CD4-positive, alpha-beta T cell treated with Interleukin-4 for 1 hour (primary cell): ENCODE data around the gene AGTR2.
"Not testable (repeated sequence)": the region's sequence is repeated elsewhere in the genome, so short reads cannot be mapped to it uniquely, and the experiment has no call there.

Experiments
- DNase-seq, 2 donors: peaks; one replicate each; pipeline ENCODE4 v3.0.0-alpha.2; 2020 to 2022

AGTR2 gene, protein sequence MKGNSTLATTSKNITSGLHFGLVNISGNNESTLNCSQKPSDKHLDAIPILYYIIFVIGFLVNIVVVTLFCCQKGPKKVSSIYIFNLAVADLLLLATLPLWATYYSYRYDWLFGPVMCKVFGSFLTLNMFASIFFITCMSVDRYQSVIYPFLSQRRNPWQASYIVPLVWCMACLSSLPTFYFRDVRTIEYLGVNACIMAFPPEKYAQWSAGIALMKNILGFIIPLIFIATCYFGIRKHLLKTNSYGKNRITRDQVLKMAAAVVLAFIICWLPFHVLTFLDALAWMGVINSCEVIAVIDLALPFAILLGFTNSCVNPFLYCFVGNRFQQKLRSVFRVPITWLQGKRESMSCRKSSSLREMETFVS

DNA sequence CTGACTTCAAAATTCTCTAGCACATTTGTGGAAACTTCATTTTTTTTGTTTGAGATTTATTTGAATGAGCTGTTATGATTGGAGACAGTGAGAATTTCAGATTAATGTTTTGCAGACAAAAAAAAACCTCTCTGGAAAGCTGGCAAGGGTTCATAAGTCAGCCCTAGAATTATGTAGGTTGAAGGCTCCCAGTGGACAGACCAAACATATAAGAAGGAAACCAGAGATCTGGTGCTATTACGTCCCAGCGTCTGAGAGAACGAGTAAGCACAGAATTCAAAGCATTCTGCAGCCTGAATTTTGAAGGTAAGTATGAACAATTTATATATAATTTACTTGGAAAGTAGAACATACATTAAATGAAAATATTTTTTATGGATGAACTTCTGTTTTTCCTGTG is at the start of gene AGTR2:
AGTR2 (plus strand) TSS at position 234 of the 400 bp plus-strand sequence. CDS start 1,537 bp downstream, outside the sequence.
- DNase-seq: no peak

DNA sequence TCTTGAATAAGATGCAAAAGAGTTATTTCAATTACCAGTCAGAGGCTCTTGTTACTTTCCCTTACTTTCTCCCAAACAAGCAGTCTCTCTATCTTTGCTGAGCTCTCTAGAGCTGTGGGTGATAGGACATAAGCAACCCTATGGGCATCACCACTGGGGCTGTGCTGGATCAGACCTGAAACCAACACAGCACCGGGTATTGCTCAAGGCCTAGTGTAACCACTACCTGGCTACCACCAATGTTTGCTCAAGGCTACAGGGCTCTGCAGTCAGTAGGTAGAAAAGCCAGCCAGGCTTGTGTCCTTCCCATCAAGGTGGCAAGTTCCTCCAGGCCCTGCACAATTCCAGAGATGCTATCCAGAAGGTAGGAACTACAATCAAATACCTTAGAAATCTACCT is 35.3 kb upstream of the AGTR2 start:
- DNase-seq: no peak

DNA sequence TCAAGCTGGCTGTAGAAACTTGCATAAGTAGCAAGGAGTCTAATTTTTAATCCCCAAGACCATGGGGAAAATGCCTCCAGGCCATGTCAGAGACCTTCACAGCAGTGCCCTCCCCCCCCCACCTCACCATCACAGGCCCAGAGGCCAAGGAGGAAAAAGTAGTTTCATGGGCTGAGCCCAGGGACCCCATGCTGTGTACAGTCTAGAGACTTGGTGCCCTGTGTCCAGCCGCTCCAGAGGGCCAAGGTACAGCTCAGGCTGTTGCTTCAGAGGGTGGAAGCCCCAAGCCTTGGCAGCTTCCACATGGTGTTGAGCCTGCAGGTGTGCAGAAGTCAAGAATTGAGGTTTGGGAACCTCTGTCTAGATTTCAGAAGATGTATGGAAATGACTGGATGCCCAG is 29.3 kb upstream of the AGTR2 start:
- not testable (repeated sequence) for DNase-seq

DNA sequence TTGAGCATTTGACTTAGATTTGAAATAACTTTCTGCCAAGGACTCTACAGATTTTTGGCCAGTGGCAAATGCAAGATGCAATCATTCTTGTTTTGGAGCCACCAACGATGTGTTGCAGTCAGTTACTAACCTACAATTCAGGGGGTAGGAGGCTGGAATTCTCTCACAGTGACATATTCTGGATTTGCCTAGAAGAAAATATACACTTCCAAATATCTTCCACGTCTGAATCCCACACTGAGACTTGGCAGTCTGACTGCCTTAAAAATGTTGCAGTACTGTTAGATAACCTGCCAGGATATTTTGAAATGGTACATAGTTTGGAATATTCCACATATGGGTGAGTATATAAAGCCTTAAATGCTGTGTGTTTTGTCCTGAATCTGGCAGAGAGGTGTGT is 27.6 kb upstream of the AGTR2 start:
- no peak for DNase-seq

DNA sequence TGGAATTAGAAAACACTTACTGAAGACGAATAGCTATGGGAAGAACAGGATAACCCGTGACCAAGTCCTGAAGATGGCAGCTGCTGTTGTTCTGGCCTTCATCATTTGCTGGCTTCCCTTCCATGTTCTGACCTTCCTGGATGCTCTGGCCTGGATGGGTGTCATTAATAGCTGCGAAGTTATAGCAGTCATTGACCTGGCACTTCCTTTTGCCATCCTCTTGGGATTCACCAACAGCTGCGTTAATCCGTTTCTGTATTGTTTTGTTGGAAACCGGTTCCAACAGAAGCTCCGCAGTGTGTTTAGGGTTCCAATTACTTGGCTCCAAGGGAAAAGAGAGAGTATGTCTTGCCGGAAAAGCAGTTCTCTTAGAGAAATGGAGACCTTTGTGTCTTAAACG is 2.4 kb downstream of the AGTR2 start:
- no peak for DNase-seq

DNA sequence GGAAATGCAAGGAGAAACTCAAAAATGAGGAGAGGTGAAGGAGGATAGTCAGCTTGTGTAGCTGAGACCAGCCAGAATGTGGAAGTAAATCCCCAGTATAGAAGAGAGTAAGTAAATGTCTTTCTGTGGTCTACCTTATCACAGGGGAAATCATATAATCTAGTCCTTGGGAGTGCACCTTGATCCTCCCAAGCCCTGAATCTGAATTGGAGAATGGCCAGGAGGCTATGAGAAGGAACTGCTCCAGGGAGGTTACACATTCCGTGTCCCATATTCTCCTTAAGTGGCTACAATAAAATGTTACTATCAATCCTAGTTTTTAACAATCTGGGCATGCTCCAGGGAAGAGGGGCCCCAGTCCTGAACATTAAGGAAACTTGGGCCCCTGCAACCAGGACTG is 10.8 kb downstream of the AGTR2 start:
- no peak for DNase-seq

DNA sequence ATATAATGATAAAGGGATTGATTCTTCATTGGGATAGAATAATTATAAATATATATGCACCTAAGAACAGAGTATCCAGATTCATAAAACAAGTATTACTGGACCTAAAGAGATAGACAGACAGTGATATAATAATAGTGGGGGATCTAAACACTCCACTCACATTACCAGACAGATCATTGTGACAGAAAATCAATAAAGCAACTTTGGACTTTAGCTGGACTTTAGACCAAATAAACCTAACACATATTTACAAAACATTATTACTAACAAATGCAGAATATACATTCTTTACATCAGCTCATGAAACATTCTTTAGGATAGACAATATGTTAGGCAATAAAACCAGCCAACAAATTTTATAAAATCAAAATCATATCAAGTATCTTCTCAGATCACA is 14.6 kb downstream of the AGTR2 start:
- DNase-seq: no peak

DNA sequence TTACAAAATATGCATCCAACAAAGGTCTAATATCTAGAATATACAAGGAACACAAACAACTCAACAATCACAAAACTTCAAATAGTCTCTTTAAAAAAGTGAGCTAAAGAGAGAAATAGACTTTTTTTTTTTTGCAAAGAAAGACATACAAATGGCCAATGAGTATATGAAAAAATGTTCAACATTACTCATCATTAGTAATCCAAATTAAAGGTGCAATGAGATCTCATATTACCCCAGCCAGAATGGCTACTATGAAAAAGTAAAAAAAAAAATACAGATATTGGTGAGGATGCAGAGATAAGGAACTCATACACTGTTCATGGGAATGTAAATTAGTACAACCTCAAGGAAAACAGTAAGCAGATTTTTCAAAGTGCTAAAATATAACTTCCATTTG is 24.1 kb downstream of the AGTR2 start:
- no peak for DNase-seq

DNA sequence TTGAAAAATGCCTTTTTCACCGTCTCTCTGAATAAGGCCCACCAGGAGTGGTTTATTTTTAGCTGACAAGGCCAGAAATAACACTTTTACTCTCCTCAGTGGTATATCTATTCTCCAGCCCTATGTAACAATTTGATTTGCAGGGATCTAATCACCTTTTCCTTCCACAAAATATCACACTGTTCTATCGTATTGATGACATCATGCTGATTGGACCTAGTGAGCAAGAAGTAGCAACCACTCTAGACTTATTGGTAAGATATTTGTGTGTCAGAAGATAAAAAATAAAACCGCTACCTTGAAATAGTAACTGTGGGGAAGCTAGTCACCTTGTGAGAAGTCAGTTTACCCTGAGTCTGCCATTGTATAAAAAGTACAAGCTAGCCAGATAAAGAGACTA is 27.7 kb downstream of the AGTR2 start:
- no peak for DNase-seq

DNA sequence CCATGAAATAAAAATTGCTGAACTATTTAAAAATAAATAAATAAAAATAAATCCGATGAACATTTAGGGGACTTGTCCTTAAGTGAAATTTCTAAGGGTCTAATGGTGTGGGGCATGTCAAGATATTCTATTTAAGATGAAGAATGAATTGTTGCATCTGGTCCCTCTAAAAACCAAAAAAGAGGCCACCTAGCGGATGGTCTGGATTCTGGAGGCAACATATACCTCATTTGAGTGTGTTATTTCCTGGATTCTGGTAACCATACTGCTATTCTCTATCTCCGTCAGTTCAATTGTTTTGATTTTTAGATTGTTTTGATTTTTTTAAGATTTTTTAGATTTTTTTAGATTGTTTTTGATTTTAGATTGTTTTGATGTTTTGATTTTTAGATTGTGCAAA is 28.3 kb downstream of the AGTR2 start:
- no peak for DNase-seq

DNA sequence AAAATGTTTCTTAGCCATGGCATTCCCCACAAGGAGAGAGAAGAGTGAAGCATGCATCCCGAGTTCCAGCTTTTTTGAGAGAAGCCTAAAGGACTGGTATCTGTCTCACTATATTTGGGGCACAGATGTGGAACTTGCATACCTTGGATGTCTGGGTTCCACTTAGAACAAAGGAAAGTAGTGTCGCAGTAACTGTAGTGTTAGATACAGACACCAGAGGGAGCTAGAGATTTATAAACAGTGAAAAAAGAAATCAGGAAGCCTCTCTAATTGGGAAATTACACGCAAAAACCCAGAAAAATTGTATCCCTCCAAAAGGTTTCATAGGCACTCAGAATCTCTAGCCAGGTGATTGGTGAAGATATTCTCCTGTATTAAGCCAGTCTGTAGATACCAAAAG is 34.4 kb downstream of the AGTR2 start:
- DNase-seq: no peak

DNA sequence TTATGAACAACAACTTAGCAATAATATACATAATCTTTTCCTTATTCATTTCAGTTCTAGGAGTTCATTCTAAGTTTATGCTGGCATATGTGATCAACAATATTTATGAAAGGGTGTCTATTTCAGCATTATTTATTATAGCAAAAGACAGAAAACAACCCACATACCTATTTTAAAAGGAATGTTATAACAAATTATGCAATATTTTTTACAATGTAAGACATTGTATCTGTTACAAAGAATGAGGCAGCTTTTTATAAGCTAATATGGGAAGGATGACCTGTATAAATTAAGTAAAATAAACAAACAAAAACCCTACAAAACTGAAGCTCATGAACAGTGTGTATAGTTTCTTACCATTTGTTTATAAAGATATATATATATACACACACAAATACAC is 42.7 kb downstream of the AGTR2 start:
- DNase-seq: no peak

DNA sequence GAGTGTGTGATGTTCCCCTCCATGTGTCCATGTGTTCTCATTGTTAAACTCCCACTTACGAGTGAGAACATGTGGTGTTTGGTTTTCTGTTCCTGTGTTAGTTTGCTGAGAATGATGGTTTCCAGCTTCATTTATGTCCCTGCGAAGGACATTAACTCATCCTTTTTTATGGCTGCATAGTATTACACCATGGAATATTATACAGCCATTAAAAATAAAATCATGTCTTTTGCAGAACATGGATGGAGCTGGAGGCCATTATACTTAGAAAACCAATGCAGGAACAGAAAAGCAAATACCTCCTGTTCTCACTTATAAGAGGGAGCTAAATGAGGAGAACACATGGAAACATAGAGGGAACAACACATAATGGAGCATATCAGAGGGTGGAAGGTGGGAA is 46.5 kb downstream of the AGTR2 start:
- DNase-seq: not testable (repeated sequence)
